Measurements from ENCODE around the gene SLC25A19. TPM values are rescaled to one million over a fixed set of nuclear protein-coding genes. Genes with fewer than 3 reads are reported as not detected.
A peak's percentile ranks its signal among the peaks of the same experiment; 100 is the strongest.

SLC25A19 gene
- polyA plus RNA-seq (ENCODE audit: insufficient read length in 3 of 3), result 10 to 100 TPM in 1 of 3 donors, 1 to 10 TPM in 2; 5.6 to 10.8 (median 7.4) TPM

GRCh38 chr17:75289115-75289831, at the start of gene SLC25A19:
Gene SLC25A19 (minus strand): TSS chr17:75289433. CDS start chr17:75286764, 2,669 bp downstream.
- peak; percentile 85 to 96 (median 93) for DNase-seq (ENCODE audit: low read depth in 3 of 3, low spot score in 2 of 3)

- DNase-seq (ENCODE audit: low read depth in 3 of 3, low spot score in 2 of 3), result no peak
Measured at GRCh38 chr17:75338335-75338734, 49.1 kb upstream of the SLC25A19 start.

- DNase-seq (ENCODE audit: low read depth in 3 of 3, low spot score in 2 of 3), result no peak
Measured at GRCh38 chr17:75335315-75335714, 46.1 kb upstream of the SLC25A19 start.

GRCh38 chr17:75334723-75335122, 45.5 kb upstream of the SLC25A19 start:
- DNase-seq (ENCODE audit: low read depth in 3 of 3, low spot score in 2 of 3), result no peak

GRCh38 chr17:75331671-75332070, 42.4 kb upstream of the SLC25A19 start:
- DNase-seq (ENCODE audit: low read depth in 3 of 3, low spot score in 2 of 3), result no peak

- no peak for DNase-seq (ENCODE audit: low read depth in 3 of 3, low spot score in 2 of 3)
Measured at GRCh38 chr17:75327757-75328156, 38.5 kb upstream of the SLC25A19 start.

GRCh38 chr17:75326226-75326848, 37.1 kb upstream of the SLC25A19 start:
- no peak for DNase-seq (ENCODE audit: low read depth in 3 of 3, low spot score in 2 of 3)

- DNase-seq (ENCODE audit: low read depth in 3 of 3, low spot score in 2 of 3), result no peak
Measured at GRCh38 chr17:75325827-75326225, 36.6 kb upstream of the SLC25A19 start.

GRCh38 chr17:75325348-75325747, 36.1 kb upstream of the SLC25A19 start:
- no peak for DNase-seq (ENCODE audit: low read depth in 3 of 3, low spot score in 2 of 3)

- DNase-seq (ENCODE audit: low read depth in 3 of 3, low spot score in 2 of 3), result no peak
Measured at GRCh38 chr17:75321506-75321905, 32.3 kb upstream of the SLC25A19 start.

- no peak for DNase-seq (ENCODE audit: low read depth in 3 of 3, low spot score in 2 of 3)
Measured at GRCh38 chr17:75319904-75320691, 30.9 kb upstream of the SLC25A19 start.

- no peak for DNase-seq (ENCODE audit: low read depth in 3 of 3, low spot score in 2 of 3)
Measured at GRCh38 chr17:75318615-75319222, 29.5 kb upstream of the SLC25A19 start.

- no peak for DNase-seq (ENCODE audit: low read depth in 3 of 3, low spot score in 2 of 3)
Measured at GRCh38 chr17:75318211-75318610, 29.0 kb upstream of the SLC25A19 start.

- no peak for DNase-seq (ENCODE audit: low read depth in 3 of 3, low spot score in 2 of 3)
Measured at GRCh38 chr17:75317671-75318070, 28.4 kb upstream of the SLC25A19 start.

- DNase-seq (ENCODE audit: low read depth in 3 of 3, low spot score in 2 of 3), result no peak
Measured at GRCh38 chr17:75316253-75316652, 27.0 kb upstream of the SLC25A19 start.

GRCh38 chr17:75315541-75316243, 26.5 kb upstream of the SLC25A19 start:
- DNase-seq (ENCODE audit: low read depth in 3 of 3, low spot score in 2 of 3), result no peak

- no peak for DNase-seq (ENCODE audit: low read depth in 3 of 3, low spot score in 2 of 3)
Measured at GRCh38 chr17:75313941-75314551, 24.8 kb upstream of the SLC25A19 start.

- no peak for DNase-seq (ENCODE audit: low read depth in 3 of 3, low spot score in 2 of 3)
Measured at GRCh38 chr17:75308732-75309629, 19.7 kb upstream of the SLC25A19 start.

Measured in right renal cortex interstitium (tissue), 3 donors.